D721Med (cell line): ENCODE measurements around the gene NPLOC4.

ENCODE experiments used
- DNase-seq: peaks from one replicate; pipeline ENCODE4 v3.0.0; 2011; ENCODE audit warnings: low spot score; ENCODE audit not compliant: insufficient read length
- FAIRE-seq: peaks from 2 replicates; lab custom pipeline; 2011; peaks lifted over from hg19 to GRCh38; lab: Jason Lieb, UNC
- TF ChIP-seq, protein P1 (sequence below): IDR thresholded peaks from 2 replicates; pipeline ENCODE4 v1.5.1; 2012; ENCODE audit warnings: mild to moderate bottlenecking, control low read depth; ENCODE audit not compliant: insufficient read depth; ENCODE audit errors: missing control alignments

NPLOC4 gene

DNA sequence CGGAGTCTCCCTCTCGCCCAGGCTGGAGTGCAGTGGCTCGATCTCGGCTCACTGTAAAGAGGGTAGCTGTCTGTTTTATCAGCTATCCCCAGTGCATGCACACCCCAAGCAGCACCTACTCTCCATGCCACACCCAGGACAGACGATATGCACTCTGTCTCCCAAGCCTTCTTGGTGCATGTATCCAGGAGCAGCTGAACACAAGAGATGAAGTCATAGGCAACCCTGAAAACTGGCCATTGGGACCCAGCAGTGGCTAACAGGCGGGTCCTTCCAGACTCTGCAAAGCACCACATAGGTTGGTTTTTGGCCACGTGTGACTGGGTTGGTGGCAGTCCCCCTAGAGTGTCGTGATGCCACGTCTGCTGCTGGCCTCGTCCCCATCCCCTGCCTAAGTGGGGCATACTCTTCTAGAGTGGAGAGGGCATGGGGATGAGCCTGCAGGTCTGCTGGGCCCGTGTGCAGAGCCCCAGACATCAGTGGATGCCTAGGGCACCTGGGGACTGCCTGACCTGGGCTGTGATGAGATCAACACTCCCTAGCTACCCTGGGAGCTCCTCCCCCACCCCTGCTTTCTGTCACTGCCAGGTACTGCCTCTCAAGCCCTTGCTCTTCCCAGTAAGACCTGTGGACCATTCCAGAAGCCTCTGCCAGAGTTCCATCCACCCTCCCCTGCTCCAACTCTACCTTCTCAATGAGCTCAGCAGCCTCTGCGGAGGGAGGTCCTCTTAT, 10.1 kb upstream of the NPLOC4 start:
- no peak for FAIRE-seq
- TF ChIP-seq, protein P1, sequence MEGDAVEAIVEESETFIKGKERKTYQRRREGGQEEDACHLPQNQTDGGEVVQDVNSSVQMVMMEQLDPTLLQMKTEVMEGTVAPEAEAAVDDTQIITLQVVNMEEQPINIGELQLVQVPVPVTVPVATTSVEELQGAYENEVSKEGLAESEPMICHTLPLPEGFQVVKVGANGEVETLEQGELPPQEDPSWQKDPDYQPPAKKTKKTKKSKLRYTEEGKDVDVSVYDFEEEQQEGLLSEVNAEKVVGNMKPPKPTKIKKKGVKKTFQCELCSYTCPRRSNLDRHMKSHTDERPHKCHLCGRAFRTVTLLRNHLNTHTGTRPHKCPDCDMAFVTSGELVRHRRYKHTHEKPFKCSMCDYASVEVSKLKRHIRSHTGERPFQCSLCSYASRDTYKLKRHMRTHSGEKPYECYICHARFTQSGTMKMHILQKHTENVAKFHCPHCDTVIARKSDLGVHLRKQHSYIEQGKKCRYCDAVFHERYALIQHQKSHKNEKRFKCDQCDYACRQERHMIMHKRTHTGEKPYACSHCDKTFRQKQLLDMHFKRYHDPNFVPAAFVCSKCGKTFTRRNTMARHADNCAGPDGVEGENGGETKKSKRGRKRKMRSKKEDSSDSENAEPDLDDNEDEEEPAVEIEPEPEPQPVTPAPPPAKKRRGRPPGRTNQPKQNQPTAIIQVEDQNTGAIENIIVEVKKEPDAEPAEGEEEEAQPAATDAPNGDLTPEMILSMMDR = no peak
- no peak for DNase-seq

DNA sequence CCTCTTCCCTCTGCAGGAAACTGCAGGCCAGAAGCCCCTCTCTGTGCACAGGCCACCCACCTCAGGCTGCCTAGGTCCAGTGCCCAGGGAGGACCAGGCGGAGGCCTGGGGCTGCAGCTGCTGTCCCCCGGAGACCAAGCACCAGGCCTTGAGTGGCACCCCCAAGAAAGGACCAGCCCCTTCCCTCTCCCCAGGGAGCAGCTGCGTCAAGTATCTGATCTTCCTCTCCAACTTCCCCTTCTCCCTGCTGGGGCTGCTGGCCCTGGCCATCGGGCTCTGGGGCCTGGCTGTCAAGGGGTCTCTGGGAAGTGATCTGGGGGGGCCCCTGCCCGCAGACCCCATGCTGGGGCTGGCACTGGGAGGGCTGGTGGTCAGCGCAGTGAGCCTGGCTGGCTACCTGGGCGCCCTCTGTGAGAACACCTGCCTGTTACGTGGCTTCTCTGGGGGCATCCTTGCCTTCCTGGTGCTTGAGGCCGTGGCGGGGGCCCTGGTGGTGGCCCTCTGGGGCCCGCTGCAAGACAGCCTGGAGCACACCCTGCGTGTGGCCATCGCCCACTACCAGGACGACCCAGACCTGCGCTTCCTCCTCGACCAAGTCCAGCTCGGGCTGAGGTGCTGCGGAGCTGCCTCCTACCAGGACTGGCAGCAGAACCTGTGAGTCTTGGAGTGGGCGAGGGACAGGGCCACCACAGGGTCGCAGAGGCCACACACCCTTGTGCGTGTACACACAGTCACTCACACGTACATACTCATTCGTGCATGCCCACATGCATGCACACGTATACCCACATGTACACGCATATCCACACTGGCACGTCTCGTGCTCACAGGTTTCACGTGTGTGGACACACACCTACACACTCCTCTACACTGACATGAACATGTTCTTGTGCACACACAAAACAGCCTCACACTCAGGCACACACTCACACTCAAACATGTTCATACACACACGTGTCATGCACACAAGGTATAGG, 8.4 kb upstream of the NPLOC4 start:
- TF ChIP-seq, protein P1 = no peak
- no peak for FAIRE-seq
- DNase-seq = no peak

DNA sequence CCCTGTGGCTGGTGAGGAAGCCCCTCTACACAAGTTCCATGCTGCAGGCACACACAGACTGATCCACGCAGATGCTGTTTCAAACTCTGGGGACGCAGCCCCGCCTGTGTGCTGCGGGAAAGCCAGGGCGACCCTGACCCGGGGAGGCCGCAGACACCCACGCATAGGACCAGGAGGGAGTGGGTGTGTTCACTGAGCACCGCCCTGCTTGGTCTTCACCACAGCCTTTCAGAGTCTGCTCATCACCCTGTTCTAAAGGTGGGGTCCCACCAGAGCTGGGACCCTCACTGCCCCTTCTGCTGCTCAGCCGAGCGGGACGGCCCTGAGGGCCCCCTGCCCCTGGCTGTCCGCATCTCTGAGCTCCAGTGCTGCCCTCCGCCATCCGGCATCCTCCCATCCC, 7.6 kb upstream of the NPLOC4 start:
- FAIRE-seq = no peak
- TF ChIP-seq, protein P1 = no peak
- no peak for DNase-seq

DNA sequence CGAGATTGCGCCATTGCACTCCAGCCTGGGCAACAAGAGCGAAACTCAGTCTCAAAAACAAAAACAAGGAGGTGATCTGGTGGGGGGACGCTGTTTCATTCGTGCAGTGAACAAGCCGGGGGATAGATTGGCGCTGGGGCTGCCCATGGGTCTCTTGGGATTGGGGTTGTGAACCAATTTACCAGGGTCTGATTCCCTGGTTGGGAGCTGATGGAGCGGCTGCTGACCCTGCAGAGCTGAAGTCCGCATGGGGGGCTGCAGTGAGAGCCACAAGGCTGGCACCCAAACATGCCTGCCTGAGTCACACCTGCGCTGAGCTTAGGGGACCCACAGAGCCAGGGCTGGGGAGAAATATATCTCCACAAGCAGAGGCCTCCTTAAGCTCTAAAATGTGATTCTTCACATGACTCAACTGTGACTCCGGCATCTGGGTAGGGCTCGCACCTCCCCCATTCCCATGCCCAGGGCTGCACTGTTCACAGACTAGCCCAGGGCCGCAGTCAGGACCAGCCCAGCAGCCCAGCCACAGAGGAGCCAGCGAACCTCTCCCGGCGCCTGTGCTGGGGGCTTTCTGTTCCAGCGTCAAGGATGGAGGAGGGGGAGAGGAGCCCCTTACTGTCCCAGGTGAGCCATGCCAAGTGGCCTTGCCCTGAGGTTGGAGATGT, 5.0 kb upstream of the NPLOC4 start:
- no peak for DNase-seq
- no peak for FAIRE-seq
- TF ChIP-seq, protein P1 = no peak

DNA sequence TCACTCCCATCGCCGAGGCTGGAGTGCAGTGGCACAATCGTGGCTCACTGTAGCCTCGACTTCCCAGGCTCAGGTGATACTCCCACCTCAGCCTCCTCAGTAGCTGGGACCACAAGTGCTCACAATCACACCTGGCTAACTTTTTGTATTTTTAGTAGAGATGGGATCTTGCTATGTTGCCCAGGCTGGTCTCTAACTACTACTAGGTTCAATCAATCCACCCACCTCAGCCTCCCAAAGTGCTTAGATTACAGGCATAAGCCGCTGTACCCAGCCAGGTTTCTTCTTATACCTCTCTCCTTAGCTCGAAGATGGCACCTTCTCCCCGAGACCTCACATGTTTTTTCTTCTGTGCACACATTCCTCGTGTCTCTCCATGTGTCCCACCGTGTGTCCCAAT, 3.1 kb upstream of the NPLOC4 start:
- TF ChIP-seq, protein P1 = no peak
- no peak for FAIRE-seq
- no peak for DNase-seq

DNA sequence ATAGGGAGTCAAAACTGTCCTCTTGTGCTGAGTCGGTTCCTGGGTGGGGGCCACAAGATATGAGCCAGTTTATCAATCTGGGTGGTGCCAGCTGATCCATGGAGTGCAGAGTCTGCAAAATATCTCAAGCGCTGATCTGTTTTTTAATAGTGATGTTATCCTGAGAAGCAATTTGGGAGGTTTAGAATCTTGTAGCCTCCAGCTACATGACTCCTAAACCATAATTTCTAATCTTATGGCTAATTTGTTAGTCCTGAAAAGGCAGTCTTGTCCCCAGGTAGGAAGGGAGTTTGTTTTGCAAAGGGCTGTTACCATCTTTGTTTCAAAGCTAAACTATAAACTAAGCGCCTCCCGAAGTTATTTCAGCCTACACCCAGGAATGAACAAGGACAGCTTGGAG, 1.8 kb upstream of the NPLOC4 start:
- no peak for DNase-seq
- TF ChIP-seq, protein P1 = no peak
- no peak for FAIRE-seq
